NCI-H2196 treated with DMSO at 0.1 percent for 48 hours (cell line): Measurements from ENCODE around the gene SNX12.

ENCODE experiments used
- DNase-seq: peaks from one replicate; lab custom pipeline; 2025; ENCODE audit not compliant: unreplicated experiment; lab: John Stamatoyannopoulos, UW

The SNX12 gene

GRCh38 chrX:71068044-71068918 lies at the start of gene SNX12:
TSS of gene SNX12 (minus strand) at chrX:71068334. CDS start at chrX:71068306, 28 bp downstream.
- peak; percentile 85 for DNase-seq

DNA sequence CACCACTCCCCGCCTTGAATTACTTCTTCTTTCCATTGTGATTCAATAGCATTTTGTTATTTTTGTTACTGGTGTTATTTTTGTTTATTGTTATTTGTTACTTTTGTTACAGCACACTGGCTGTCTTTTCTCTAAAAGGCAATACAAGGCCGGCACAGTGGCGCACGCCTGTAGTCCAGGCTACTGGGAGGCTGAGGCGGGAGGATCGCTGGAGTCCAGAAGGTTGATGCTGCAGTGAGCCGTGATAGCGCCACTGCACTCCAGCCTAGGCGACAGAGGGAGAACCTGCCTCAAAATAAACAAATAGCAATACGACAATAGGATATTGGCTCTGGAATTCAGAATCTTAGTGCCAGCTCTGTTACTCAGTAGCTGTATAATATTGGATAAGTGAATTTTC lies 49.2 kb upstream of the SNX12 start:
- no peak for DNase-seq

DNA sequence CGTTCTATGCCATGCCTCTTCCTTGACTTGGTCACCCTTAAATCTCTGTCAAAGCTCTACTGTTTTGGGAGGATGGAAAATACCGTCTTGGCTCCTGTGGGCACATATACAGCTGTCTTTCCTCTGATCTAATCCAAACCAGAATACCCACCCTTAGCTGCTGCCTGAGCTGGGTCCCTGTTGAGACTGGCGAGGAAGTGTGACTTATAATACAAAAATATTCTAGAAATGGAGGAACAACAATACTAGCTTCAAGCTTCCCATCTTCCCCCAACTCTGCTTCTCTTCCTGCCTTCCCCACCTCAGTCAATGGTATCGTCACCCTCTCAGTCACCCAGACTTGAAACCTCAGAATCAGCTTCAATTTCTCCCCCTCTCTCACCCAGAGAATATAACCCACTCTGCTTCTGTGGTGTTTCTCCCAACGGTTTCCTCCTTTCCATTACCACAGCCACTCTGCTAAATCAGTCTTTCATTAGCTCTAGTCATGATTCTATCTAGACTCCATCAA lies 43.8 kb upstream of the SNX12 start:
- DNase-seq = no peak

DNA sequence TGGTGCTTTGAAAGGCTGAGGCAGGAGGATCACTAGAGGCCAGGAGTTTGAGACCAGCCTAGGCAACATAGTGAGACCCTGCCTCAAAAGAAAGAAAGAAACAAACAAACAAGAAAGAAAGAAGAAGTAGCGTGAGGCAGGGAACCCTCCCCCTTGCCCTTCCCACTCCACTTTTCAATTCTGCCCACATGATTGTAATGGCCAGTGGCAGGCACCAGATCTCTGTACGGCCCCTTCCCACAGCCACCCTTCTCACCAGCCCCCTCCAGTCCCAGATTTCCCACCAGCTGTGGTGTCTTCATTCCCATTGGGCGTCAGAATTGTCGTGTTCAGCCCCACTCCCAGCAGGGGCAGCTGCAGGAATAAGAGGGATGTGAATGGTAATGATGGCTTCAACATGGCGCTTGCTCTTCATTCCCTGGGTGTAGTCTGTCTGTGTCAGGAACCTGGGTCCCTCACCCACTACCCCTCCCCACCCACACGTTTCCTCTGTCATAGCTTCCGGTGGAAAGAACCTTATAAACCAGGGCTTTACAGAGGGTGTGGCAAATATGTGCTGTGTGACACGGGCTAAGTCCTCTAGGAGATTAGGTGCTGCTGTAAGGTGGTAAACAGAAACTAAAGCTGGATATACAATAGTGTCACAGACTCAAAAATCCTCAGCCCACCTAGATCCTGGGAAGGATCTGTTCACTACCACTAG lies 43.2 kb upstream of the SNX12 start, which contains the start of gene IL2RG:
IL2RG (minus strand) TSS at position 437 of the 703 bp plus-strand sequence; CDS start at position 399, 38 bp downstream.
- DNase-seq = no peak

DNA sequence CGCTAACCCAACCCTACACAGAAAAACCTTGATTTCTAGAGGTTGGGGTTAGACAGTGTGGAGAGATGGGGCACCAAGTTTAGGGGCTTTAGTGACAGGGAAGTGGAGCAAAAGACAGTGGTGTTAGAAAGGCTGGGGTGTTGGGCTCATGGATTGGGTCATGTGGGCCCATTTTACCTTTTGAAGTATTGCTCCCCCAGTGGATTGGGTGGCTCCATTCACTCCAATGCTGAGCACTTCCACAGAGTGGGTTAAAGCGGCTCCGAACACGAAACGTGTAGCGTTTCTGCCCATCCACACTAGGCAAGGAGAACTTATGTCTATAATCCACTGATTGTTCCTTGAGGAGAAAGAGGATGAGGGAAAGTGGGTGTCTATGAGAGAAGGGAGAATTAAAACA lies 40.9 kb upstream of the SNX12 start:
- DNase-seq = no peak

DNA sequence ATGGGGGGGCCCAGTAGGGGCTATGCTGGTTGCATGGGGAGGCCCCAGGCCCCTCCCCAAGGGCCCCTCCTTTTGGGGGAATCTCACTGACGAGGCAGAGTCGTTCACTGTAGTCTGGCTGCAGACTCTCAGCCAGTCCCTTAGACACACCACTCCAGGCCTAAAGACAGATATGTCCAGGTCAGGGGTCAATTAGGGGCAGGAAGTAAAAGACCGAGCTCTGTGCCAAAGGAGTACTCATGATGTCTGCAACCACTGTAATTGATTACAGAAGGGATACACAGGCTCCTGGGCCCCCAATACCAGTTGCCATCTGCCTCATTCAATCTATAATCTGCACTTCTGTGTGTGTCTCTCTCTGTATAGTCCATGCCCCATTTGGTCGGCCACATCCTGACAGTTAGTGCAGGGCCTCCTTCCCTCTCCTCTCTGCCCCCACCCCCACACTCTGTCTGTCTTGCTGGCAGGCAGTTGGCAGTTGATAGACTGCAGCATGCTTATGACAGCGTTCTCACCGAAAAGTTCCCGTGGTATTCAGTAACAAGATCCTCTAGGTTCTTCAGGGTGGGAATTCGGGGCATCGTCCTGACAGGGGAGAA lies 39.7 kb upstream of the SNX12 start:
- no peak for DNase-seq

GRCh38 chrX:71107245-71107644 lies 39.1 kb upstream of the SNX12 start:
- no peak for DNase-seq

GRCh38 chrX:71106427-71106826 lies 38.3 kb upstream of the SNX12 start, which contains the start of gene CXorf65:
TSS of gene CXorf65 (minus strand) at chrX:71106740. CDS start at chrX:71106556, 184 bp downstream.
- no peak for DNase-seq

DNA sequence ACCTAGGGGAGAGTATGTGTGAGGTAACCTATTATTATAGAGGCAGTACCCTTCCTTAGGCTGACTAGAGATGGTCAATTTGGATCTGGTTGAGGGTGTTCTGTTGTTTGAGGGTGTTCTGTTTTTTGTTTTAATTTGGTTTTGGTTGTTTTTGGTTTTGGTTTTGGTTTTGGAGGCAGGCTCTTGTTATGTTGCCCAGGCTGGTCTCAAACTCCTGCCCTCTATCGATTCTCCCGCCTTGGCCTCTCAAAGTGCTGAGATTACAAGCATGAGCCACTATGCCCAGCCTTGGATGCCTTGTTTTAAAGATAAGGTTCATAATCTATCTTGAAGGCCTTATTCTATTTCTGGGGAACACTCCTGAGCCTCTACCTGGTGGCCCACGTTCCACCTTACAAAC lies 37.5 kb upstream of the SNX12 start:
- no peak for DNase-seq

DNA sequence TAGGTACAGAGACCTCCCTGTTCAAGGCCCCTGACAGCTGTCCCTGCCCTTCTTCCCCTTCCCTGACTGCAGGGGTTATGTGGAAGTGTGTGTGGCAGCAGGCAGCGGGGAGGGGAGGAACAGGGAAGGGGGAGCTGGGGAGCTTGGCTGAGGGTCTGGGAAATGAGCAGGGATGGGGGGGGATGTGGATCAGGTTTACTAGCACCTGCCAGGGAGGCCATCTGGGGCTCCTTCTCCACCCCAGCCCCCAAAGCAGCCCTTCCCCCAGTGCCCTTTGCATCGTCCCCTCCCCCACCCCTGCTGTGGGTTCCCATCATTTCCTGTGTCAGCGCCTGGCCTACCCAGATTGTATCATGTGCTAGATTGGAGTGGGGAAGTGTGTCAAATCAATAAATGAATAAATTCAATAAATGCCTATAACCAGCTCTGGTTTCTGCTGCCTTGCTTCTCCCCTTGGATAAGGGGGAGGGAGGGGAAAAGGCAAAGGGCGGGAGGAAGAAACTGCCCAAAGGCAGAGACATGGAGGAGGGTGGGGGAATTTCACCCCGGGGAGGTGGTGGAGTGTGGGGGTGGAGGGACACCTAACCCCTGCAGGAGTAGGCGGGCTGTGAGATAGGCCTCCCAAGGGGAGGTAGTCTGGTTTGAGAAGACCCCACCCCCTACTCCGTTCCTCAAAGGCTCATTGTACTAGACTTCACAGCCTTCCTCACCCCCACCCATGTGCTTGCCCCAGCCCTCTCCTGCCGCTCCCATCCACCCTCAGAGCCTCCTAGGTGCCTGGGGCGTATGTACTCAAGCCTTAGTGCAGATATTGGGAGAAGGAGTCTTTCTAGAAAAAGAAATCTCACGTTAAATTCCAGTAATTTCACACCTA lies 35.2 kb upstream of the SNX12 start:
- DNase-seq = no peak

- DNase-seq = no peak
These were observed 34.2 kb upstream of the SNX12 start for GRCh38 chrX:71102292-71102691.

GRCh38 chrX:71100581-71101505 lies 32.7 kb upstream of the SNX12 start:
- no peak for DNase-seq

- no peak for DNase-seq
These were observed 31.6 kb upstream of the SNX12 start for GRCh38 chrX:71099736-71100135.

GRCh38 chrX:71098951-71099506 lies 30.9 kb upstream of the SNX12 start:
- DNase-seq = no peak

GRCh38 chrX:71098302-71098701 lies 30.2 kb upstream of the SNX12 start:
- DNase-seq = no peak

DNA sequence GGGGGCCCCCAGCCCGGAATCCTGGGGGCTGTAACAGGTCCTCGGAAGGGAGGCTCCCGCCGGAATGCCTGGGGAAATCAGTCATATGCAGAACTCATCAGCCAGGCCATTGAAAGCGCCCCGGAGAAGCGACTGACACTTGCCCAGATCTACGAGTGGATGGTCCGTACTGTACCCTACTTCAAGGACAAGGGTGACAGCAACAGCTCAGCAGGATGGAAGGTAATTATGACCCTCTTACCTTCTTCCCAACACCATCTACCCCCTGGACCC lies 28.6 kb upstream of the SNX12 start:
- DNase-seq = no peak

GRCh38 chrX:71095981-71096759 lies 28.0 kb upstream of the SNX12 start:
- DNase-seq = peak; percentile 37

- DNase-seq = peak; percentile 63
These were observed 27.4 kb upstream of the SNX12 start, which contains the start of gene FOXO4 for GRCh38 chrX:71095555-71095980. TSS of gene FOXO4 (plus strand) at chrX:71095851. CDS start at chrX:71096529, 678 bp downstream.
